ENCODE measurements around the gene UCHL1.
"Not testable (repeated sequence)": the region's sequence is repeated elsewhere in the genome, so short reads cannot be mapped to it uniquely, and the experiment has no call there.

The UCHL1 gene

DNA sequence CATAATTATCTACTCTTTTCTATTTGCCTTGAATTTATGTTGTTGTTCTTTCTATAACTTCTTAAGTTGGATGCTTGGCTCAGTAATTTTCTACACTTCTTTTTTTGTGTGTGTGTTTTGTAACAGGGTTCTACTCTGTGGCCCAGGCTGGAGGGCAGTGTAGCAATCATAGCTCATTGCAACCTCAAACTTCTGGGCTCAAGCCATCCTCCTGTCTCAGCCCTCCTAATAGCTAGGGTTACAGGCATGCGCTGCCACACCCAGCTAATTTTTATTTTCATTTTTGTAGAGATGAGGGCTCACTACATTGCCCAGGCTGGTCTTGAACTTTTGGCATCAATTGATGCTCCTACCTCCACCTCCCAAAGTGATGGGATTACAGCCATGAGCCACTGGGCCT is 20.7 kb upstream of the UCHL1 start:
- DNase-seq (ENCODE audit: insufficient read length, low spot score), result no peak
- no peak for FAIRE-seq

DNA sequence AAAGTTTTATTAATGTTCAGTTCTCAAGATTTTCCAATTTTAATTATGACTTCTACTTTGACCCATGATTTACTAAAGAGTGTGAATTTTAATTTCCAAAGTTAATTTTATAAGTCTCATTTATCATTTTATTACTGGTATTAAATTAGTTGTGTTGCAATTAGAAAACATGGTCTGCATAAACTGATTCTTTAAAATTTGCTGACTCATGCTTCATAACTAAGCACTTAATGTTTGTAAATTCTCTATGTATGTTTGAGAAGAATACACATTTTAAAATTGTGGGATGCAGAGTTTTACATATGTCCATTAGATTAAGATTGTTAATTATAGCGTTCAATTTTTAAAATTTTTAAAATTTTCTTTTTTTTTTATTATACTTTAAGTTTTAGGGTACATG is 20.2 kb upstream of the UCHL1 start:
- DNase-seq (ENCODE audit: insufficient read length, low spot score) (no peak), FAIRE-seq (no peak)

DNA sequence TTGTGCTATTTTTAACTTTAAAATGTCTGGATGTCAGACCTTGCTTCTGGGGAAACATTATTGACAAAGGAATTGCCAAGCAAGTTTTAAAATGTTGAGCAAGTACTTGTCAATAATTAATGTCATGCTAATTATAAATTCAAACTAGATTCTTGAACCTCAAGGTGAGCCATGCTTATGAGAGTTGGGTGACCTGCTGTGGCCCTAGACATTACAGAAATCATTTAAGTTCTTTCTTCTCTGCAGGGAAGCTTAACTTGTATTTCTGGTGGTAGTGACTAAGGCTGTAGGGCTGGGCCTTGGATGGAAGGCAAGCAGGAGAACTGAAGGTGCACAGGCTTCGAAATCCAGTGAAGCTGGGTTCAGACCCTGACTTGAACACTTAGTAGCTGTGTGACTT is 14.8 kb upstream of the UCHL1 start:
- DNase-seq (ENCODE audit: insufficient read length, low spot score), result no peak
- FAIRE-seq, result no peak

DNA sequence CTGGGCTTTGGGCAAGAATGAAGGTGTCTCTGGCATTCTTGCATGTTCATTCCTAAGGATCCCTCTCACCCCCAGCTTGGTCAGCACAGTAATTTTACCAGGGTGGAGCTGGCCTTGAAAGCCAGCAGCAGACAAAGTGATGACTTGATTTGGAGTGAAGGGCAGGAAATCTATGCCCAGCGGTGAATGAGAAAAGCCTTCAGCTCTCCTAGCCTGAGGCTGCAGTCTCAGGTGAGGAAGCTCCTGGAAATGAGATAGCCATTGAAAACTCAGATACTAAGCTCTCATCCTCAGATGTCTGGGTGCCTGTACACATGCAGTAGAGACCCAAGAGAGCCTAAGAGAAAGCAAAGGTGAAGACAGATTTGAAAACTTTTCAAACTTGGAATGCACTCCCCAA is 10.7 kb upstream of the UCHL1 start:
- no peak for FAIRE-seq

DNA sequence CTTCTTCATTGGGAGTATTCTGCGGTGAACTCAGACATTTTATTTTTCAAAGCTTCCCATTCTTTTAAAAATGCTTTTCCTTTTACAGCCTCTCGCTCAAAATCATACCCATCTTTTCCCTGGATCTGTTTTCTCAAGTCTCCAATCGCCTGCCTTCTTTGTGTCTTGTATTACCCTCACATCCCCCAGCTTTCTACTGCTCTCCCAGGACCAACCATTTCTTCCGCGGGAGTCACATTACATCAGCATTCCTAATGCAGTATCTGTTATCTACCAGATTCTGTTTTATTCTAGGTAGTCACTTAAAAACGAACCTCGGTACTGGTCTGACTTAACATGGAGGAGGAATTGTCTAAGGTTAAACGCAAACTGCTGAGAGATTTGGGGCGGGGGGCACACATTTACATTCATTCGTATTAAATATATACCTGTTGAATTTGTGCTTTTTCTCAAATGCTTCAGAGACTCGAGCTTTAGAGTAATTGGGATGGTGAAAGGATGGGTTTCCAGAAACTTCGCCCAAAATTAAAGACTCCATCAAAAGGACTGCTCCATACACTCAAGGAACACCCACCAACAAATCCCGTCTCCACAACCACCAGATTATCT is 493 bp upstream of the UCHL1 start:
- DNase-seq (ENCODE audit: insufficient read length, low spot score) (peak; percentile 33), FAIRE-seq (peak; percentile 85)

More for the DNA sequence above, 10.7 kb upstream of the UCHL1 start:
- no peak for DNase-seq (ENCODE audit: insufficient read length, low spot score)

DNA sequence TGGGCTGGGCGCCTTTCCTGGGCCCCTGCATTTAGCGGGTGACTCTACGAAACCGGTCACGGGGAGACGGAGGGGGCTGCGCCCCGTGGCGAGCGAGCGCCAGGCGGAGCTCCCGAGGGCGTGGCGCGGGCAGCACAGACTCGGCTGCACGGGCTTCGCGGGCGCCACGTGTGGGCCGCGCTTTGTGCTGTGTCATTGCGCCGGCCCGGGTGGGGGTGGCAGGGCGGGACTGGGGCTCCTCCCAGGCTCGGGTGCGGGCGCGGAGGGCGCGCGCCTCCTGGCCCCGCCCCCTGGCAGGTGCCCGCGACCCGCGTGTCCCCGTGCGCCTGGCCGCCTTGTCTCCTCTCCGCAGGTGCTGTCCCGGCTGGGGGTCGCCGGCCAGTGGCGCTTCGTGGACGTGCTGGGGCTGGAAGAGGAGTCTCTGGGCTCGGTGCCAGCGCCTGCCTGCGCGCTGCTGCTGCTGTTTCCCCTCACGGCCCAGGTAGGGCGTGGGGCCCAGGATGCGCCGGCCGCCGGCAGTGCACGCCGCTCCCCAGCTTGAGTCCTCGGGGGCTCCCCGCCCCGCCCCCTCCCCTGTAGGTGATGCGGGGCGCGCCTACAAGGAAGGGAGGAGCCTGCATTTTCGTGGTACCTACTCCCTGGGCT is 651 bp downstream of the UCHL1 start:
- DNase-seq (ENCODE audit: insufficient read length, low spot score) (peak; percentile 53), FAIRE-seq (peak; percentile 4)

DNA sequence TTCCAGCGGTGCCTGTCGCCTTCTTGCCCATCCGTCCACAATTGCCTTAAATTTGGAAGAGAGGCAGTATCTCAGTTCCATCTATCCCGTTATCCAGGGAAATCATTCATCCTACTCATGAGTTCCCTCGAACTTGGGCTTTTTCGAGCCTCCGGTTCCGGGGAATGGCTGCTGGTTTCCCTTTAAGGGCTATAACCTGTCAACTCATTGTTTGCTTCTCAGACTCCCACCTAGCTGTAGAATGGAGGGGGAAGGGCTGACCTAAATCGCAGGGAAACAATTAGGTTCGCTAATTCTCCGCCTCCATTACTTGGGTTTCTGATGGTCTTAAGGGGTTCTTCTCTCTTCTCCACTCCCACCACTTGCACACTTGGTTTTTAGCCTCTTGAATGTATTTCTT is 1.2 kb downstream of the UCHL1 start:
- FAIRE-seq, result no peak
- no peak for DNase-seq (ENCODE audit: insufficient read length, low spot score)

DNA sequence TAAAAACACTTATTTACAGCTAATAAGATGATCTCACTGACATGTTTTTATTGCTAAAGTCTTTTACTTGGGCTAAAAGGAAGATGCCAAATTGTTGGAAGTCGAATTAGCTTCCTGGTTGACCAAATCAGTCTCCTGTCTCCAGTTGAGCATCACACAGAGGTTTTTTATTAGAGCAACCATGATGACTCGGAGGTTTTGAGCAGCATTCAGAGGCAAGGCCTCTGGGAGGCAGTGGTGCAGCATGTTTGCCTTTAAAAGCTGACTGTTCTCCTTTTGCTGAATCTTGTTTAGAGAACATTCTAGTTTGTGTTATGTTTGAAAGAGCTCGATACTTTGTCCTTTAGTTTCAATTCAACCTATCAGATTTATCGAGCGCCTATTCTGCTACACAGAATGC is 2.1 kb downstream of the UCHL1 start:
- DNase-seq (ENCODE audit: insufficient read length, low spot score) (peak; percentile 57), FAIRE-seq (no peak)

DNA sequence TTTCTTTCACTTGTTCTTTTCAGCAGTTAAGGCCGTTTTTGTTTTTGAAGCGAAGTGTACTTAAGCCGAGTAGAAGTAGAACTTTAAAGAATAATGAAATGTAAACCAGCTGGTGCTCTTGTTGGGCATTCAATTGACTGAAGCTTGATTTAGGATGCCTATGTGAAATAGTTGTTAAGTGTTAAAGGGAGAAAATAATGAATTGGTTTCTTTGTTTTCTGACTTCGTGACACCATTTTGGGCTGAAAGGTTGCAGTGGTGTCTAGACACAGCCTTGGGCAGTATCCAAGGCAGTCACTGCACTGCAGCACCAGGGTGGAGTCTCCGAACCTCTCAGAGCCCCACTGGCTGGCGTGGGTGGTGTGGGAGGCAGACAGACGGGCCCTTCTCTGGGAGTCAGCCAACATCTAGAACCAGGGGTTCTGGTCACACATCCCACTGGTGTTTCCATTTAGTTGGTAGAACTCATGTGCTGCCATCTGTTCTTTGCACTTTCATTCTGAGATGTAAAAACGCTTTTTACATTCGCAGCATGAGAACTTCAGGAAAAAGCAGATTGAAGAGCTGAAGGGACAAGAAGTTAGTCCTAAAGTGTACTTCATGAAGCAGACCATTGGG is 3.5 kb downstream of the UCHL1 start:
- FAIRE-seq (no peak), DNase-seq (ENCODE audit: insufficient read length, low spot score) (no peak)

DNA sequence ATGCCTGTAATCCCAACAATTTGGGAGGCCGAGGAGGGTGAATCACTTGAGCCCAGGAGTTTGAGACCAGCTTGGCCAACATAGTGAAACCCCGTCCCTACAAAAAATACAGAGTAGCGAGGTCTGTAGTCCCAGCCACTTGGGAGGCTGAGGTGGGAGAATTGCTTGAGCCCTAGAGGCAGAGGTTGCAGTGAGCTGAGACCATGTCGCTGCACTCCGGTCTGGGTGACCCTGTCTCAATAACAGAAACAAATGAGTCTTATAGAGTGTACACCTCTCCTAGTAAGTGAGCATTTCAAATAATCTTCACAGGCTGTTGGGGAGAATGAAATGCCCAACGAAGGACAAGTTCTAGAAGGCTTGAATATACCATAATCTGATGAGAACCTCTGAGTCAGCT is 5.5 kb downstream of the UCHL1 start:
- FAIRE-seq (no peak), DNase-seq (ENCODE audit: insufficient read length, low spot score) (no peak)

DNA sequence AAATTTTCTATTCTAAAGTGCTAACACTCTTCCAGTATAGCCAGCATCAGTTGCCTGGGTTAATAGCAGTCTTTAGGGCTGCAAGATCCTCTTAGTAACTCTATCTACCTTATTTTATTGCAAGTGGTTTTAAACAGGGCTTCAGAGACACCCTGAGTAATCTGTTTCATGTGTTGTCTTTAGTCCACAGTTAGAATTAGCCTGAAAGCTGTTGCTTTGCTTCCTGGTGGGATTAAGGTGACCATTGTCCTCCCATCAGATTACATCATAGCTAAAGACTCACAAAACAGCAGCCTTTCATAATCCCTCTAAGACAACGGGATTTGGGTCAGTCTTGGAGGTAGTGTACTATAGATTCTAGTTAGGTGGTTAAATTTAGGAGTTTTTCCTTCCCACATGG is 7.5 kb downstream of the UCHL1 start:
- no peak for DNase-seq (ENCODE audit: insufficient read length, low spot score)
- no peak for FAIRE-seq

DNA sequence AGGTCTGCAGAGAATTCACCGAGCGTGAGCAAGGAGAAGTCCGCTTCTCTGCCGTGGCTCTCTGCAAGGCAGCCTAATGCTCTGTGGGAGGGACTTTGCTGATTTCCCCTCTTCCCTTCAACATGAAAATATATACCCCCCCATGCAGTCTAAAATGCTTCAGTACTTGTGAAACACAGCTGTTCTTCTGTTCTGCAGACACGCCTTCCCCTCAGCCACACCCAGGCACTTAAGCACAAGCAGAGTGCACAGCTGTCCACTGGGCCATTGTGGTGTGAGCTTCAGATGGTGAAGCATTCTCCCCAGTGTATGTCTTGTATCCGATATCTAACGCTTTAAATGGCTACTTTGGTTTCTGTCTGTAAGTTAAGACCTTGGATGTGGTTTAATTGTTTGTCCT is 11.3 kb downstream of the UCHL1 start:
- no peak for FAIRE-seq
- DNase-seq (ENCODE audit: insufficient read length, low spot score), result no peak

DNA sequence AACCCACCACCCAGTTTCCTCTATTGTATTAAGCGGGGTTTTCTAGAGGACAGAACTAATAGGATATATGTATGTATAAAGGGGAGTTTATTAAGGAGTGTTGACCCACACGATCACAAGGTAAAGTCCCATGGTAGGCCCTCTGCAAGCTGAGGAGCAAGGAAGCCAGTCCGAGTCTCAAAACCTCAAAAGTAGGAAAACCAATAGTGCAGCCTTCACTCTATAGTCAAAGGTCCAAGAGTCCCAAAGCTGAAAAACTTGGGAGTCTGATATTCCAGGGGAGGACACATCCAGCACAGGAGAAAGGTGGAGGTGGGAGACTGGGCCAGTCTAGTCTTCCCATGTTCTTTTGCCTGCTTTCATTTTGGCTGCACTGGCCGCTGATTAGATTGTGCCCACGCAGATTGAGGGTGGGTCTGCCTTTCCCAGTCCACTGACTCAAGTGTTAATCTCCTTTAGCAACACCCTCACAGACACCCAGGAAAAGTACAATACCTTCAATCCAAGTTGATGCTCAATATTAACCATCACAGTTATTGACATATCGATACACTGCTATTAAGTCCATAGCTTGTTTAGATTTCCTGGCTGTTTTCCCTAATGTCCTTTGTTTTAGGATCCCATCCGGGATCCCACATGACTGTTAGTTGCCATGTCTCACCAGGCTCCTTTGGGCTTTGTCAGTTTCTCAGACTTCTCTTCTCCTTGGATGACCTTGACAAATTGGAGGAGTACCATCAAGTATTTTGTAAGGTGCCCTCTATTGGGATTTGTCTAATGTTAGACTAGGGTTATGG is 12.2 kb downstream of the UCHL1 start:
- DNase-seq (ENCODE audit: insufficient read length, low spot score) (no peak), FAIRE-seq (no peak)

DNA sequence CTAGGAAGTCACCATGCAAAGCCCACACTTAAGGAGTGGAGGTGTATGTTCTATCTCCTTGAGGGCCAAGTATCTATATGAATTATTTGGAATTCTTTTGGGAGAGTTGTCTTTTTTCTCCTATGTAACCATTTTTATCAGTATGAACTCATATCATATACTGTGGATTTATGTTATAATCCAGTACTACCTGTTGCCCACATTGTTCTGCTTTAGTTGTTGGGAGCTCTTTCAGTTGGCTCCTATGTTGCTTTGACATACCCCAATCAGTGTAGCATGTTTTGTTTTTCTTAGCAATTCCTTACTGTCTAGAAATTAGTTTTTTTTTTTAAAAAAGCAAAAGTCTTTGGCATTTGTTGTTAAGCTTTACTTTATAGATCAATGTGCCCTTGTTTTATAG is 13.0 kb downstream of the UCHL1 start:
- FAIRE-seq, result no peak
- DNase-seq (ENCODE audit: insufficient read length, low spot score), result no peak

DNA sequence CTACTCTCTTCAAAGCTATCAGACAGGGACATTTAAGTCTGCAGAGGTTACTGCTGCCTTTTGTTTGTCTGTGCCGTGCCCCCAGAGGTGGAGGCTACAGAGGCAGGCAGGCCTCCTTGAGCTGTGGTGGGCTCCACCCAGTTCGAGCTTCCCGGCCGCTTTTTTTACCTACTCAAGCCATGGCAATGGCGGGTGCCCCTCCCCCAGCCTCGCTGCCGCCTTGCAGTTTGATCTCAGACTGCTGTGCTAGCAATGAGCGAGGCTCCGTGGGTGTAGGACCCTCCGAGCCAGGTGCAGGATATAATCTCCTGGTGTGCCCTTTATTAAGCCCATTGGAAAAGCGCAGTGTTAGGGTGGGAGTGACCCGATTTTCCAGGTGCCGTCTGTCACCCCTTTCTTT is 19.2 kb downstream of the UCHL1 start:
- FAIRE-seq; DNase-seq (ENCODE audit: insufficient read length, low spot score): not testable (repeated sequence)

DNA sequence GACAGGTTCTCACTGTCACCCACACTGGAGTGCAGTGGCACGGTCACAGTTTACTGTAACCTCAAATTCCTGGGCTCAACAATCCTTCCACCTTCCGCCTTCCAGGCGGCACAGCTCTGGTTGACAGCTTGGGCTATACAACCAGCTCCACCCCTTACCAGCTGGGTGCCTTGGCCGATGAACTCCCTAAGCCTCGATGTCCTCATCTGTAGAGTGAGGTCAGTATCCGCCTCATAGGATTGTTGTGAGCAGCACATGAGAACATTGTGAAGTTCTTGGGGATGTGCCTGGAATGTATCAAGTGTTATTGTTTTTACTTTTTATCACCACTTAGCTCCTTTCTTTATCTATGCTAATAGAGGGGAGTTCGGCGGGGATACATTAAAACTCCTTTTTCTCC is 23.3 kb downstream of the UCHL1 start:
- DNase-seq (ENCODE audit: insufficient read length, low spot score) (no peak), FAIRE-seq (peak; percentile 26)

DNA sequence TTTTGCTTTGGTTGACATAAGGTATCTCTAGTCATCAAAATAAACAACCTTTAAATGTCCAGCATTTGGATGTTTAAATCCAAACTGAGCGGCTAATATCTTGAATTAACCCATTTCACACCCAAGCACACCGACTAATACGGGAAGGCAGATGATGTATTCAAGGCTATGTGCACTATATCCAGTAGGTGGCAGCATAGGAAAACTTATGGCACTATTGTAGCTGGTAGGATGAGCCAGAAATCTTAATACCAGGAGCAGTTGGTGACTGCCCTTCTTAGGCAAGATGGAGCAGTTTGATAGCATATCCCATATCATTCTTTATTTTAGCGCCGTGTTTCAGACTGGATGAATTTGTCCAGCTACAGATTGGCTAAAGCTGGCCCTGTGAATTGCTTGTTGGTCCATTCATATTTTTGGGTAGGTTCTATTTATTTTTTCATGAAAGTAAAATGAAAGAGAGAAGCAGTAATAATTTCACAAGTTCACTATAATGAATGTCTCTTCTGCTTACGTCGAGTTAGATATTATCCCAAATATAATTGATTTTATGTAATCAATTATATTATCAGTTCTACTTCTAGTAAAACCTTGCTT is 24.4 kb downstream of the UCHL1 start:
- peak; percentile 98 for FAIRE-seq
- peak; percentile 94 for DNase-seq (ENCODE audit: insufficient read length, low spot score)

DNA sequence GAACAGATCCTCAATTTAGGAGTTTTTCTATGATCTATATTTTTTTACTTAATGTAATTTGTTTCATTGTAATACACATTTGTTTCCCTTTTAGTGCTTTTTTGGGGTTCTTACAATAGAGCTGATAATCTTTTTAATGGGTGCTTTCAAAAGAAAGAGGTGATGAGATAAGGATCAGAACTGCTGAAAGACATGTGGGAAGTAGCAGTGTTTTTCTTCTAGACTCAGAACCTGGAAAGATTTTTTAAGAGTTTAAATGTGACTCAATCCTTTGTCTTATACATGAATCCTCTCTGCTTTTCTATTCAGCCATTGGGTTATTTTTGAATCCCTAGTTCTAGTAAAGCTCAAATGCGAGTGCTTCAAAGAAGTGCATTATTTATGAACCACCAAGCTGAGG is 25.6 kb downstream of the UCHL1 start:
- FAIRE-seq (no peak), DNase-seq (ENCODE audit: insufficient read length, low spot score) (no peak)

DNA sequence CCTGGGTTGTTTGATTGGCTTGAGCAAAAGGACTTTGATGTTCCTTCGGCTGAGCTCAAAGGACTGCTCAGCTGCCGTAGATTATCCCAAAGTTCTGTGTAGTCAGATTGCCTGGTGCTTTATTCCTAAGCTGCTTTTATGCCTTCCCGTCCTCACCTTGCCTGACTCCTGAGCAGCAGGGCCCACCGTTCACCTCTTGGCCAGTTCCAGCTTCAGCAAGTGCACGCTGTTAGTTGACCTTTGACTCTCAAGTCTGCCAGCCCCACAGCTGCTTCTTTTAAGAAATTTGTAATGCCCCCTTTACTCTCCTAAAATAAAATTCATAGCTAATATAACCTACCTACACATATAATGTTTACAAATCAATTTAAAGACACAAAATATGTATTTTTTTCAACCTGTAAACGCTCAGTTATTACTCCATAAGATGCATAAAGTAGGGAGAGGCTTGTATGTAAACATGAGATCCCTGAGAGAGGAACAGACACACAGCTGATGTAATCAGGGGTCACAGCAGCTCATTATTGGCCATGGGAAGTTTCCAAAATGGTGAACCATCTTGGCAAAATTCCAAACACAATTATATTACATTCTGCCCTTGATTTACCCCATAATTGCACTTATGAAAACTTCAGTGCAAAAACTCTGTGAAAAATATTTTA is 28.6 kb downstream of the UCHL1 start:
- DNase-seq (ENCODE audit: insufficient read length, low spot score) (no peak), FAIRE-seq (no peak)

DNA sequence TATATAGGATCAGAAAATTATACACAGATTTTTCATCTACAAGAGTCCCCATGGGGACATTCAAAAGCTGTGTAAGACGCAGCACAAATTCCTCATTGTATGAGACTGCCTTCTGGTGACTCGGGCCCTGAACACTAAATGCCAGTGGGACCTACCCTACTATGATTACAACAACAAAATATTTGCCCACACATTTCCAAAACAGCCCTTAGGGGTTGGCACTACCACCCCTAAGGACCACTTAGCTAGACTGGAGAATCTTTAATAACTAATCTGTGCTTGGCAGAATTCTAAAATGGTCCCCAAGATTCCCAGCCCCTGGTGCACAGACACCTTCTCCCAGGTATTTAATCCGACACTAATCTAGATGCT is 29.1 kb downstream of the UCHL1 start:
- DNase-seq (ENCODE audit: insufficient read length, low spot score), result no peak
- FAIRE-seq, result no peak

DNA sequence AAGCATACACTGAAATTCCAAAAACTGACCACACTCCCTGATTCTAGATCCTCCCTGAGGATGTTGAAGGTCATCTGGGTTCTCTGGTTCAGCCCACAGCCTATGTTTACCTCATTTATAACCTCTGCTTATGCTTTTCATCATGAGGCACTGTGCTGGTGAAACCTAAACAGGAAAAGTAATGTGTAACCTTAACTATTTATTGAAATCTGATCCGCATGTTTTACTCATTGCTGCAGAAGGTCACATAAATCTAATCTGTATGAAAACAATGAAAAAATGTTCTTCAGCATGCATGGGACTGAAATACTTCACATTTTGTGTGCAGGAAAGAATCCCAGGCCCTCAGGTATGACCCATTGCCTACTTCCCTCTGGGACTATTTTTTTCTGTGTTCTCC is 30.3 kb downstream of the UCHL1 start:
- FAIRE-seq (peak; percentile 60), DNase-seq (ENCODE audit: insufficient read length, low spot score) (peak; percentile 67)

All from HTR-8/SVneo (cell line).